H1 (cell line): ENCODE measurements around the gene PPIL3. TPM values are rescaled to one million over a fixed set of nuclear protein-coding genes. Genes with fewer than 3 reads are reported as not detected.

ENCODE experiments used
- CTCF ChIA-PET: fragments of 300-600 bp; sonication (Branson Sonifier 250); formaldehyde crosslinking; loops from one replicate; lab custom pipeline; 2021; ENCODE audit not compliant: partially characterized antibody; lab: Charles Lee
- POLR2A ChIA-PET: fragments of 300-600 bp; sonication (Branson Sonifier 250); formaldehyde crosslinking; loops from one replicate; lab custom pipeline; 2021; ENCODE audit warnings: inconsistent platforms; ENCODE audit not compliant: partially characterized antibody; lab: Charles Lee
- DNase-seq, 2 experiments: peaks; one replicate each; pipeline versions ENCODE4 v3.0.0 to v3.0.0-alpha.2; 2010 to 2022; ENCODE audit warnings: low spot score in 2 of 2, low read depth in 1 of 2, mixed read lengths in 1 of 2
- FAIRE-seq: peaks from 2 replicates; lab custom pipeline; 2011; peaks lifted over from hg19 to GRCh38; lab: Jason Lieb, UNC
- H2AFZ ChIP-seq: 2 replicates; pipeline ENCODE4 v1.8.1; 2012; ENCODE audit warnings: low read length, inconsistent platforms
- H2AK5ac ChIP-seq: 2 replicates; pipeline ENCODE4 v1.6.1; 2013; ENCODE audit warnings: low read depth, low read length
- H2BK120ac ChIP-seq: replicated peaks from 2 replicates; pipeline ENCODE3; 2013; ENCODE audit warnings: low read depth, low read length, inconsistent platforms
- H2BK12ac ChIP-seq: 2 replicates; pipeline ENCODE4 v1.6.1; 2013; ENCODE audit warnings: low read depth, low read length
- H2BK15ac ChIP-seq: 2 replicates; pipeline ENCODE4 v1.6.1; 2013; ENCODE audit warnings: low read length
- H2BK20ac ChIP-seq: 2 replicates; pipeline ENCODE4 v1.6.1; 2013; ENCODE audit warnings: low read length
- H2BK5ac ChIP-seq: 2 replicates; pipeline ENCODE4 v1.6.1; 2013; ENCODE audit warnings: low read depth, low read length
- H3K14ac ChIP-seq: 2 replicates; pipeline ENCODE4 v1.6.1; 2013; ENCODE audit warnings: inconsistent platforms; ENCODE audit not compliant: insufficient read length
- H3K18ac ChIP-seq: 2 replicates; pipeline ENCODE4 v1.6.1; 2013; ENCODE audit warnings: low read length; ENCODE audit errors: extremely low read depth
- H3K23ac ChIP-seq: 2 replicates; pipeline ENCODE4 v1.6.1; 2013; ENCODE audit warnings: inconsistent platforms; ENCODE audit not compliant: insufficient read length
- H3K23me2 ChIP-seq: 2 replicates; pipeline ENCODE4 v1.6.1; 2013; ENCODE audit warnings: low read depth, low read length
- H3K27ac ChIP-seq: 2 replicates; pipeline ENCODE4 v1.6.1; 2011; ENCODE audit warnings: low read depth, low read length, inconsistent platforms
- H3K27me3 ChIP-seq, 4 experiments: replicated peaks in 1 of 4; 1 replicate in 1 of 4; 2 replicates in 3 of 4; pipeline versions ENCODE4 v1.6.1 to v1.8.1; 2011 to 2013; ENCODE audit warnings: low read length in 3 of 4, mild to moderate bottlenecking in 3 of 4, inconsistent platforms in 2 of 4, mixed read lengths in 2 of 4, moderate library complexity in 1 of 4; ENCODE audit not compliant: control insufficient read depth in 3 of 4, insufficient read depth in 3 of 4; ENCODE audit errors: extremely low read depth in 1 of 4
- H3K36me3 ChIP-seq, 4 experiments: 2 replicates each; pipeline versions ENCODE4 v1.6.1 to v1.8.1; 2011 to 2013; ENCODE audit warnings: mild to moderate bottlenecking in 4 of 4, low read length in 3 of 4, moderate library complexity in 2 of 4, control low read depth in 1 of 4, inconsistent platforms in 1 of 4; ENCODE audit not compliant: insufficient read depth in 4 of 4, control insufficient read depth in 2 of 4
- H3K4ac ChIP-seq: replicated peaks from 2 replicates; pipeline ENCODE3; 2013; ENCODE audit warnings: low read length, low read depth, mixed read lengths, inconsistent platforms; ENCODE audit not compliant: insufficient read length
- H3K4me1 ChIP-seq, 4 experiments: replicated peaks in 1 of 4; 1 replicate in 1 of 4; 2 replicates in 3 of 4; pipeline versions ENCODE4 v1.6.1 to v1.8.1; 2011 to 2013; ENCODE audit warnings: low read length in 3 of 4, inconsistent platforms in 2 of 4, mixed read lengths in 1 of 4; ENCODE audit not compliant: insufficient read depth in 4 of 4, control insufficient read depth in 3 of 4
- H3K4me2 ChIP-seq, 2 experiments: 2 replicates each; pipeline versions ENCODE4 v1.6.1 to v1.8.1; 2011 to 2013; ENCODE audit warnings: low read depth in 2 of 2, low read length in 2 of 2, control low read depth in 1 of 2, inconsistent platforms in 1 of 2, mild to moderate bottlenecking in 1 of 2; ENCODE audit not compliant: insufficient read depth in 1 of 2
- H3K4me3 ChIP-seq, 4 experiments: fragments of 200-600, 300-600 bp in 1 of 4; sonication (generic), shearing (Covaris generic), sonication (Bioruptor Twin) in 1 of 4; 2 replicates each; pipeline versions ENCODE4 v1.5.1 to v1.8.1; 2011 to 2016; ENCODE audit warnings: low read length in 4 of 4, low read depth in 3 of 4, control low read depth in 2 of 4, inconsistent platforms in 2 of 4, mild to moderate bottlenecking in 2 of 4, mixed read lengths in 1 of 4, moderate library complexity in 1 of 4; ENCODE audit not compliant: insufficient read depth in 2 of 4; ENCODE audit errors: extremely low read depth in 1 of 4
- H3K56ac ChIP-seq: replicated peaks from 2 replicates; pipeline ENCODE3; 2013; ENCODE audit warnings: low read depth, mild to moderate bottlenecking, mixed read lengths, low read length, inconsistent platforms; ENCODE audit not compliant: insufficient read length
- H3K79me1 ChIP-seq: 2 replicates; pipeline ENCODE4 v1.6.1; 2013; ENCODE audit warnings: low read depth, low read length, control low read depth
- H3K79me2 ChIP-seq, 2 experiments: 2 replicates each; pipeline versions ENCODE4 v1.6.1 to v1.8.1; 2012 to 2013; ENCODE audit warnings: low read length in 2 of 2, mild to moderate bottlenecking in 2 of 2, inconsistent platforms in 1 of 2; ENCODE audit not compliant: insufficient read depth in 2 of 2, control insufficient read depth in 1 of 2
- H3K9ac ChIP-seq, 4 experiments: replicated peaks in 1 of 4; 1 replicate in 1 of 4; 2 replicates in 3 of 4; pipeline versions ENCODE4 v1.6.1 to v1.8.1; 2011 to 2013; ENCODE audit warnings: low read depth in 3 of 4, low read length in 3 of 4, control low read depth in 2 of 4, mild to moderate bottlenecking in 2 of 4, moderate library complexity in 2 of 4, inconsistent platforms in 1 of 4; ENCODE audit errors: extremely low read depth in 1 of 4
- H3K9me3 ChIP-seq, 2 experiments: 2 replicates each; pipeline versions ENCODE4 v1.6.1 to v1.8.1; 2012 to 2013; ENCODE audit warnings: mild to moderate bottlenecking in 2 of 2, moderate library complexity in 2 of 2, control low read depth in 1 of 2, inconsistent platforms in 1 of 2, low read depth in 1 of 2, low read length in 1 of 2, mixed read lengths in 1 of 2; ENCODE audit not compliant: insufficient read depth in 2 of 2
- H4K20me1 ChIP-seq, 2 experiments: replicated peaks in 1 of 2; 2 replicates each; pipeline versions ENCODE3 to v1.8.1; 2011 to 2013; ENCODE audit warnings: inconsistent platforms in 2 of 2, low read length in 2 of 2, mild to moderate bottlenecking in 1 of 2; ENCODE audit not compliant: insufficient read depth in 2 of 2, control insufficient read depth in 1 of 2
- H4K5ac ChIP-seq: 2 replicates; pipeline ENCODE4 v1.6.1; 2013; ENCODE audit warnings: low read length, low read depth, mixed read lengths, inconsistent platforms; ENCODE audit not compliant: insufficient read length
- H4K8ac ChIP-seq: 2 replicates; pipeline ENCODE4 v1.8.0; 2013; ENCODE audit warnings: mild to moderate bottlenecking, moderate library complexity, low read length, inconsistent platforms; ENCODE audit not compliant: insufficient read depth; ENCODE audit errors: extremely low read depth
- H4K91ac ChIP-seq: replicated peaks from 2 replicates; pipeline ENCODE3; 2013; ENCODE audit warnings: low read length, mixed read lengths, inconsistent platforms; ENCODE audit not compliant: insufficient read length
- CREB1 ChIP-seq: IDR thresholded peaks from 2 replicates; pipeline ENCODE4 v1.6.1; 2012; ENCODE audit warnings: inconsistent platforms
- CTBP2 ChIP-seq: IDR thresholded peaks from 2 replicates; pipeline ENCODE4 v1.7.0; 2011; ENCODE audit warnings: borderline replicate concordance, mild to moderate bottlenecking, moderate library complexity, mixed read lengths, low read length; ENCODE audit not compliant: insufficient read depth, insufficient read length
- EGR1 ChIP-seq: IDR thresholded peaks from 2 replicates; pipeline ENCODE4 v1.6.1; 2011; ENCODE audit warnings: low read depth, low read length, borderline replicate concordance
- KDM1A ChIP-seq: fragments of 200-600, 300-600 bp; sonication (generic); IDR thresholded peaks from 2 replicates; pipeline ENCODE4 v1.7.1; 2016; ENCODE audit warnings: mild to moderate bottlenecking, low read length, borderline replicate concordance
- RBBP5 ChIP-seq: IDR thresholded peaks from 2 replicates; pipeline ENCODE4 v1.7.1; 2012; ENCODE audit warnings: low read depth, mild to moderate bottlenecking, inconsistent platforms, low read length, moderate library complexity, borderline replicate concordance
- RFX5 ChIP-seq: IDR thresholded peaks from 2 replicates; pipeline ENCODE4 v1.6.1; 2011; ENCODE audit warnings: low read depth, low read length, improper control_type of control experiment, borderline replicate concordance
- RXRA ChIP-seq: IDR thresholded peaks from 2 replicates; pipeline ENCODE4 v1.6.1; 2011; ENCODE audit warnings: low read depth, mild to moderate bottlenecking, low read length, moderate library complexity; ENCODE audit not compliant: insufficient read depth
- TAF1 ChIP-seq: IDR thresholded peaks from 2 replicates; pipeline ENCODE4 v1.6.1; 2011; ENCODE audit warnings: mild to moderate bottlenecking, low read depth, low read length
- WGBS, 2 experiments: shearing (Covaris generic) in 1 of 2; methylation state at CpG; one replicate each; pipeline versions ENCODE4 v1.1.6 to v1.1.7; 2013 to 2015; ENCODE audit warnings: low lambda C conversion rate in 2 of 2, mixed read lengths in 2 of 2, inconsistent platforms in 1 of 2, low coverage in 1 of 2, missing lambda C conversion rate in 1 of 2; ENCODE audit not compliant: insufficient replicate concordance in 2 of 2, insufficient coverage in 1 of 2, insufficient read length in 1 of 2; ENCODE audit errors: extremely low coverage in 1 of 2, missing lambda C conversion rate in 1 of 2; 5-methylcytosine and 5-hydroxymethylcytosine counted together
- polyA plus RNA-seq, 7 experiments: library from polyadenylated mRNA; depleted of rRNA in 3 of 7; stranded (reverse) in 5 of 7; unstranded in 2 of 7; fragments of >200 nt in 5 of 7; fragments of 200-250 nt in 2 of 7; gene quantifications; 1 replicate in 5 of 7; 2 replicates in 1 of 7; 4 replicates in 1 of 7; pipeline versions ENCODE4 v1.2.1 to v1.2.3, GENCODE V29; 2011 to 2013; ENCODE audit warnings: missing spikeins in 2 of 7, mixed read lengths in 2 of 7
- total RNA-seq: library from RNA; stranded (reverse); fragmentation: NEBNext Ultra II Directional; extraction: Animal tissue kit (Norgen Biotek cat#: 25700); gene quantifications from 2 replicates; pipeline ENCODE4 v1.2.1, GENCODE V29; 2021

PPIL3 gene
- total and polyA plus RNA-seq, 2 of the 8 experiments (the other 6 are each of a cell fraction or from before 2014, with no cell fraction given) = 30.4 to 48.7 TPM

- no peak overlapping the region for H3K4me3 ChIP-seq
- H2BK120ac ChIP-seq = no peak overlapping the region
- no peak overlapping the region for H2BK20ac ChIP-seq
- H3K4ac ChIP-seq = no peak overlapping the region
- no peaks in the 10 kb centered on the region for H3K79me2 ChIP-seq
- POLR2A ChIA-PET = interaction anchor here (0.9 to 2.4 kb wide), 7 partner anchors 11 to 32 kb away, joined by 3 to 7 read pairs (median 4); partner anchors contain the start of gene CLK1
- no peak overlapping the region for H2BK12ac ChIP-seq
- H3K9ac ChIP-seq = no peak overlapping the region
- H4K5ac ChIP-seq = no peak overlapping the region
- no peak overlapping the region for H4K91ac ChIP-seq
- H3K56ac ChIP-seq = no peak overlapping the region
- no peaks in the 10 kb centered on the region for H3K79me1 ChIP-seq
- no peaks in the 10 kb centered on the region for H4K20me1 ChIP-seq
- WGBS, 2 experiments = 91% methylated on average over 24 of the region's 24 CpGs; no CpG with 5 or more reads in 1 of the 2 experiments
- H3K18ac ChIP-seq = no peak overlapping the region
- CTCF ChIA-PET = interaction anchor here (0.8 to 1.5 kb wide), 8 partner anchors 10 to 98 kb away, joined by 3 to 5 read pairs (median 4); partner anchors contain the start of gene NIF3L1
- H2BK5ac ChIP-seq = no peak overlapping the region
- no peak overlapping the region for H2BK15ac ChIP-seq
- no peaks in the 10 kb centered on the region for H3K27me3 ChIP-seq
- no peak for FAIRE-seq
- no peak overlapping the region for H2AK5ac ChIP-seq
- H3K4me2 ChIP-seq = no peak overlapping the region
- H3K36me3 ChIP-seq = no peaks in the 10 kb centered on the region
- DNase-seq = no peak
- peaks cover 0 to 3% (median 2%) of the 10 kb centered on the region in 4 experiments; a peak in 4 of 7 replicates for H3K4me1 ChIP-seq
- no peak overlapping the region for H2AFZ ChIP-seq
- H4K8ac ChIP-seq = no peak overlapping the region
- no peaks in the 10 kb centered on the region for H3K9me3 ChIP-seq
- TF ChIP-seq EGR1 (no peak), RBBP5 (no peak), RFX5 (no peak), CTBP2 (no peak), RXRA (no peak), CREB1 (no peak), KDM1A (no peak), TAF1 (no peak)
- H3K23me2 ChIP-seq = no peaks in the 10 kb centered on the region
- H3K23ac ChIP-seq = no peak overlapping the region
- no peak overlapping the region for H3K27ac ChIP-seq
- H3K14ac ChIP-seq = no peak overlapping the region
These were observed 44.6 kb downstream of the PPIL3 start for GRCh38 chr2:200843993-200844948.
